K562 treated with DMSO at 1 percent for 4 hours (cell line): ENCODE measurements around the gene RFPL2. TPM values are rescaled to one million over a fixed set of nuclear protein-coding genes. Genes with fewer than 3 reads are reported as not detected.

Experiments
- total RNA-seq: library from RNA; unstranded; fragments of 300-600 nt; gene quantifications from 2 replicates; pipeline ENCODE4 v1.2.3, GENCODE V29; 2022; ENCODE audit not compliant: insufficient read depth

RFPL2 gene
- not detected in 2 replicates for total RNA-seq

GRCh38 chr22:32204856-32205722, at the start of gene RFPL2:
Gene RFPL2 (minus strand): TSS chr22:32205073. CDS start chr22:32202451, 2,622 bp downstream.

GRCh38 chr22:32158712-32159533, 46.0 kb downstream of the RFPL2 start, which contains the start of gene C22orf42:
Gene C22orf42 (minus strand): TSS chr22:32159303. CDS start chr22:32159215, 88 bp downstream.

Other genes with a start within 250 kb of the RFPL2 start
- not detected in 2 replicates for gene SLC5A1, start 161.8 kb downstream of the RFPL2 start, total RNA-seq
- not detected in 2 replicates for gene C22orf42, start 45.8 kb downstream of the RFPL2 start, total RNA-seq
- not detected in 2 replicates for gene SLC5A4, start 50.3 kb upstream of the RFPL2 start, total RNA-seq
- gene RFPL3, start 152.8 kb upstream of the RFPL2 start, total RNA-seq: not detected in 2 replicates
- 74.0 and 76.9 TPM in 2 replicates for gene RTCB, start 207.2 kb upstream of the RFPL2 start, total RNA-seq